B cell (primary cell): Measurements from ENCODE around the gene NCBP3. TPM values are rescaled to one million over a fixed set of nuclear protein-coding genes. Genes with fewer than 3 reads are reported as not detected.

ENCODE experiments used
- ATAC-seq: fragments of 200-7000 bp; cut with Tn5 transposase; one replicate; pipeline ENCODE4 v1.10.0; 2021; ENCODE audit warnings: low read depth, mild to moderate bottlenecking, moderate number of reproducible peaks, moderate library complexity
- CTCF ChIA-PET: fragments of 350-600 bp; sonication (Branson Sonifier 250); formaldehyde crosslinking; loops from one replicate; lab custom pipeline; 2021; ENCODE audit warnings: antibody characterized with exemption, inconsistent platforms; lab: Charles Lee
- POLR2A ChIA-PET: fragments of 350-600 bp; sonication (Branson Sonifier 250); formaldehyde crosslinking; loops from one replicate; lab custom pipeline; 2021; ENCODE audit warnings: antibody characterized with exemption; lab: Charles Lee
- DNase-seq: peaks from one replicate; pipeline ENCODE4 v3.0.0; 2013
- H2AFZ ChIP-seq: 2 replicates; pipeline ENCODE4 v1.6.1; 2012; ENCODE audit warnings: mild to moderate bottlenecking, low read depth, low read length; ENCODE audit not compliant: insufficient read depth, poor library complexity, severe bottlenecking
- H3K27ac ChIP-seq, 2 donors: 1 replicate in 1 of 2; 2 replicates in 1 of 2; pipeline ENCODE4 v1.5.1; 2012 to 2013; ENCODE audit warnings: low read length in 2 of 2, mild to moderate bottlenecking in 2 of 2, moderate library complexity in 1 of 2
- H3K27me3 ChIP-seq, 4 experiments: fragments of 200-600 bp in 1 of 4; sonication (generic) in 1 of 4; replicated peaks in 1 of 4; 1 replicate in 2 of 4; 2 replicates in 2 of 4; pipeline versions ENCODE4 v1.6.1 to v1.7.0; 2013 to 2016; ENCODE audit warnings: low read length in 3 of 4, mild to moderate bottlenecking in 2 of 4, mixed read lengths in 1 of 4, moderate library complexity in 1 of 4; ENCODE audit not compliant: insufficient read depth in 4 of 4, control insufficient read depth in 3 of 4; ENCODE audit errors: control extremely low read depth in 1 of 4
- H3K36me3 ChIP-seq, 2 experiments: replicated peaks in 1 of 2; 1 replicate in 1 of 2; 2 replicates in 1 of 2; pipeline versions ENCODE4 v1.6.1 to v1.7.1; 2013; ENCODE audit warnings: low read length in 1 of 2; ENCODE audit not compliant: insufficient read depth in 2 of 2, control insufficient read depth in 1 of 2; ENCODE audit errors: control extremely low read depth in 1 of 2, extremely low read depth in 1 of 2
- H3K4me1 ChIP-seq, 2 donors: fragments of 200-600 bp in 1 of 2; sonication (generic) in 1 of 2; 1 replicate in 1 of 2; 2 replicates in 1 of 2; pipeline versions ENCODE4 v1.5.1 to v1.6.1; 2013 to 2017; ENCODE audit warnings: low read length in 2 of 2; ENCODE audit not compliant: control insufficient read depth in 2 of 2, insufficient read depth in 2 of 2
- H3K4me2 ChIP-seq: replicated peaks from 2 replicates; pipeline ENCODE3; 2012; ENCODE audit warnings: mild to moderate bottlenecking, low read depth, low read length; ENCODE audit not compliant: poor library complexity, severe bottlenecking
- H3K4me3 ChIP-seq, 5 experiments: fragments of 200-600 bp in 1 of 5; sonication (generic) in 1 of 5; 1 replicate in 3 of 5; 2 replicates in 2 of 5; pipeline versions ENCODE4 v1.5.1 to v1.7.0; 2011 to 2016; ENCODE audit warnings: low read length in 4 of 5, mild to moderate bottlenecking in 4 of 5, low read depth in 2 of 5, control low read depth in 1 of 5, moderate library complexity in 1 of 5; ENCODE audit not compliant: insufficient read depth in 1 of 5; ENCODE audit errors: control extremely low read depth in 1 of 5, extremely low read depth in 1 of 5
- H3K79me2 ChIP-seq: fragments of 200-600 bp; sonication (generic); one replicate; pipeline ENCODE4 v1.6.0; 2016; ENCODE audit warnings: low read length; ENCODE audit not compliant: control insufficient read depth, insufficient read depth
- H3K9ac ChIP-seq: fragments of 200-600 bp; sonication (generic); 2 replicates; pipeline ENCODE4 v1.6.1; 2017; ENCODE audit warnings: mild to moderate bottlenecking, low read length, moderate library complexity
- H3K9me3 ChIP-seq, 3 donors: one replicate each; pipeline versions ENCODE4 v1.6.1 to v1.7.1; 2013; ENCODE audit warnings: low read length in 2 of 3; ENCODE audit not compliant: control insufficient read depth in 2 of 3, insufficient read depth in 1 of 3; ENCODE audit errors: control extremely low read depth in 1 of 3
- H4K20me1 ChIP-seq: 2 replicates; pipeline ENCODE4 v1.6.0; 2012; ENCODE audit warnings: mild to moderate bottlenecking, low read length; ENCODE audit not compliant: insufficient read depth, control insufficient read depth, poor library complexity, severe bottlenecking
- H3K27ac Mint-ChIP-seq: one replicate; pipeline ENCODE4 v1.8.0; 2021; ENCODE audit warnings: mixed read lengths
- H3K27me3 Mint-ChIP-seq: one replicate; pipeline ENCODE4 v1.8.0; 2021; ENCODE audit warnings: mixed read lengths
- H3K4me1 Mint-ChIP-seq: one replicate; pipeline ENCODE4 v1.8.0; 2021; ENCODE audit warnings: mixed read lengths
- H3K4me3 Mint-ChIP-seq: one replicate; pipeline ENCODE4 v1.8.0; 2021; ENCODE audit warnings: mixed read lengths
- H3K9me3 Mint-ChIP-seq: one replicate; pipeline ENCODE4 v1.8.0; 2022; ENCODE audit warnings: mixed read lengths; ENCODE audit not compliant: insufficient read depth
- EZH2 ChIP-seq: IDR thresholded peaks from 2 replicates; pipeline ENCODE4 v1.6.1; 2012; ENCODE audit warnings: borderline replicate concordance, low read depth, mild to moderate bottlenecking, moderate library complexity, low read length; ENCODE audit not compliant: insufficient read depth, poor library complexity, severe bottlenecking
- WGBS: methylation state at CpG from one replicate; pipeline ENCODE4 v1.1.5; 2013; ENCODE audit warnings: missing lambda C conversion rate; ENCODE audit not compliant: insufficient coverage; 5-methylcytosine and 5-hydroxymethylcytosine counted together
- intact Hi-C: fragments of 100-400 bp; cut with micrococcal nuclease; formaldehyde crosslinking; loops from one replicate; pipeline ENCODE4 v1.10.0; 2022
- polyA plus RNA-seq: library from polyadenylated mRNA; depleted of rRNA; stranded (reverse); fragments of >200 nt; gene quantifications from 2 replicates; pipeline ENCODE4 v1.2.3, GENCODE V29; 2012
- total RNA-seq, 2 donors: library from RNA; stranded (reverse); fragments of 120-200 nt in 1 of 2; gene quantifications; 1 replicate in 1 of 2; 2 replicates in 1 of 2; pipeline versions ENCODE4 v1.2.3 to v1.2.4, GENCODE V29; 2013 to 2022
- TF ChIP-seq, protein P1 (sequence below): fragments of 200-600 bp; IDR thresholded peaks from one replicate; pipeline ENCODE4 v1.8.0; 2022; ENCODE audit warnings: antibody characterized with exemption, mild to moderate bottlenecking

Gene NCBP3
- total and polyA plus RNA-seq, 2 donors (not counting 1 experiment from before 2014, with no cell fraction given), result 11.1 to 71.7 TPM

DNA sequence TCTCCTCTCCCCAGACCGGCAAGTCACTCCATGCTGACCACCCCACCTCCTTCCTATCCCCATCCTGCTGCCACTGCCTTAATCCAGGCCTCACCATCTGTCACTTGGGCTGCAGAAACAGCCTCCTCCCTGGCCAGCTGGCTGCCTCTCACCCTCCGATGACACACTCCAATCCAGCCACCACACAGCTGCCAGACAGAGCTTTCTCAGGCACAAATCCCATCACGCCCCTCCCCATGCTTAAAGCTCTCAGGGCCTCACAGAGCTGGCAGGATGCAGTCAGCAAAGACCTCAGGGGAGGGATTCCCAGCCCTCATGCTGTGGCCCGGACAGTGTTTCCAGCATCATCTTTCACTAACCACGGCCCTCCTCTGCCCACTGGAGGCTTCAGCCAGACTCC is 33.1 kb upstream of the NCBP3 start:
- 83% methylated on average over 5 of the region's 5 CpGs for WGBS
- Mint-ChIP-seq H3K4me3 (no peak overlapping the region), H3K27ac (no peak overlapping the region), H3K9me3 (no peaks in the 10 kb centered on the region), H3K27me3 (no peaks in the 10 kb centered on the region), H3K4me1 (no peaks in the 10 kb centered on the region)
- Histone ChIP-seq H3K27ac (no peak overlapping the region), H2AFZ (no peak overlapping the region), H3K36me3 (peaks cover 0 to 12% of the 10 kb centered on the region in 2 experiments), H3K79me2 (no peaks in the 10 kb centered on the region), H4K20me1 (no peaks in the 10 kb centered on the region), H3K4me3 (no peak overlapping the region), H3K9ac (no peak overlapping the region), H3K27me3 (no peaks in the 10 kb centered on the region), H3K4me1 (no peaks in the 10 kb centered on the region), H3K9me3 (no peaks in the 10 kb centered on the region), H3K4me2 (no peak overlapping the region)
- no peak for ATAC-seq
- intact Hi-C loops, result no loop called here
- TF ChIP-seq EZH2, result no peak
- TF ChIP-seq, protein P1, sequence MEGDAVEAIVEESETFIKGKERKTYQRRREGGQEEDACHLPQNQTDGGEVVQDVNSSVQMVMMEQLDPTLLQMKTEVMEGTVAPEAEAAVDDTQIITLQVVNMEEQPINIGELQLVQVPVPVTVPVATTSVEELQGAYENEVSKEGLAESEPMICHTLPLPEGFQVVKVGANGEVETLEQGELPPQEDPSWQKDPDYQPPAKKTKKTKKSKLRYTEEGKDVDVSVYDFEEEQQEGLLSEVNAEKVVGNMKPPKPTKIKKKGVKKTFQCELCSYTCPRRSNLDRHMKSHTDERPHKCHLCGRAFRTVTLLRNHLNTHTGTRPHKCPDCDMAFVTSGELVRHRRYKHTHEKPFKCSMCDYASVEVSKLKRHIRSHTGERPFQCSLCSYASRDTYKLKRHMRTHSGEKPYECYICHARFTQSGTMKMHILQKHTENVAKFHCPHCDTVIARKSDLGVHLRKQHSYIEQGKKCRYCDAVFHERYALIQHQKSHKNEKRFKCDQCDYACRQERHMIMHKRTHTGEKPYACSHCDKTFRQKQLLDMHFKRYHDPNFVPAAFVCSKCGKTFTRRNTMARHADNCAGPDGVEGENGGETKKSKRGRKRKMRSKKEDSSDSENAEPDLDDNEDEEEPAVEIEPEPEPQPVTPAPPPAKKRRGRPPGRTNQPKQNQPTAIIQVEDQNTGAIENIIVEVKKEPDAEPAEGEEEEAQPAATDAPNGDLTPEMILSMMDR, result no peak
- ChIA-PET POLR2A (interaction anchor here (0.5 kb wide), 1 partner anchor 25 kb away, joined by 4 read pairs; no protein-coding TSS in a partner anchor), CTCF (interaction anchor here (1.3 to 1.5 kb wide), 2 partner anchors 34 to 36 kb away, joined by 3 to 6 read pairs; no protein-coding TSS in a partner anchor)
- no peak for DNase-seq

DNA sequence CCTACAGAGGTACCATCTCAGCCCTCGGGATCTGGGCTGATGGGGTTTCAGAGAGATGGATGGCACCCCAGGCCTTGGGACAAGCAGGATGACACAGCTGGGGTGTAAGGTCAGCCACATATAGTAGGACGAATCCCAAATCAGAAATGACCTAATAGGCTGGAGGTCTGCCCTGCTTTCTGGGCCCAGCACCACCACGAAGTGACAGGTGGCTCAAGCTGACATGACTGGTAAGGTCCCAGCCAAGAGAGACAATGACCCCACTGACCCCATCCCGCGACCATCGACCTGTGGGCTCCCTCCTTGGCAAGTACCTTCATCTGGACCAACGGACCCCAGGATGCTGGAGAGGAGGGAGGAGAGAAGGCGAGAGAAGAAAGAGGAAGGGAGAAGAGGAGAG is 31.2 kb upstream of the NCBP3 start:
- Histone ChIP-seq H4K20me1 (no peaks in the 10 kb centered on the region), H3K79me2 (no peaks in the 10 kb centered on the region), H2AFZ (no peak overlapping the region), H3K9ac (no peak overlapping the region), H3K27me3 (no peaks in the 10 kb centered on the region), H3K4me3 (no peak overlapping the region), H3K27ac (no peak overlapping the region), H3K4me2 (no peak overlapping the region), H3K4me1 (no peaks in the 10 kb centered on the region), H3K9me3 (no peaks in the 10 kb centered on the region), H3K36me3 (peaks cover 0 to 9% of the 10 kb centered on the region in 2 experiments)
- Mint-ChIP-seq H3K9me3 (no peaks in the 10 kb centered on the region), H3K4me1 (no peaks in the 10 kb centered on the region), H3K27ac (no peak overlapping the region), H3K27me3 (no peaks in the 10 kb centered on the region), H3K4me3 (no peak overlapping the region)
- ChIA-PET CTCF (interaction anchor here (1.9 kb wide), 1 partner anchor 13 kb away, joined by 7 read pairs; no protein-coding TSS in a partner anchor), POLR2A (no interaction called here)
- WGBS, result 95% methylated on average over 4 of the region's 8 CpGs
- TF ChIP-seq EZH2, result no peak
- TF ChIP-seq, protein P1, result no peak
- intact Hi-C loops, result no loop called here
- no peak for DNase-seq
- ATAC-seq, result no peak
